HepG2 (cell line): ENCODE results near the gene SEMA3F. TPM values are rescaled to one million over a fixed set of nuclear protein-coding genes. Genes with fewer than 3 reads are reported as not detected.

Source experiments
- ATAC-seq: fragments of 200-7000 bp; cut with Tn5 transposase; 3 replicates; pipeline ENCODE4 v1.9.1; 2020; ENCODE audit warnings: mild to moderate bottlenecking, moderate library complexity
- BruUV-seq: library from RNA; stranded (reverse); fragments of 400-500 nt; replicated peaks from 2 replicates; lab custom pipeline; 2021; lab: Mats Ljungman, UMichigan
- CTCF ChIA-PET: fragments of 300-600 bp; formaldehyde crosslinking; extraction: SDS; loops from one replicate; lab custom pipeline; 2021; ENCODE audit warnings: low total read pairs, inconsistent platforms, low intra/inter-chr PET ratio; lab: Yijun Ruan, JAX
- POLR2A ChIA-PET: fragments of 350-600 bp; sonication (Branson Sonifier 250); formaldehyde crosslinking; loops from one replicate; lab custom pipeline; 2020; ENCODE audit warnings: antibody characterized with exemption, inconsistent platforms; lab: Yijun Ruan, JAX
- DNase-seq: peaks from one replicate; pipeline ENCODE4 v3.0.0-alpha.2; 2015; ENCODE audit warnings: low spot score
- FAIRE-seq: peaks from 3 replicates; lab custom pipeline; 2011; peaks lifted over from hg19 to GRCh38; lab: Jason Lieb, UNC
- H2AFZ ChIP-seq: one replicate; pipeline ENCODE4 v1.6.1; 2011; ENCODE audit warnings: low read length, inconsistent platforms
- H3K27ac ChIP-seq: fragments of 300-600 bp; 3 replicates; pipeline ENCODE4 v1.8.0; 2011; ENCODE audit warnings: mixed run types, mild to moderate bottlenecking, mixed read lengths, low read length, inconsistent platforms; ENCODE audit not compliant: insufficient read depth; ENCODE audit errors: extremely low read length
- H3K27me3 ChIP-seq, 2 experiments: fragments of 200-600 bp in 1 of 2; 2 replicates in 1 of 2; 3 replicates in 1 of 2; pipeline versions ENCODE4 v1.6.0 to v1.8.0; 2011; ENCODE audit warnings: low read length in 2 of 2, mild to moderate bottlenecking in 2 of 2, moderate library complexity in 2 of 2, inconsistent platforms in 1 of 2; ENCODE audit not compliant: insufficient read depth in 2 of 2, control insufficient read depth in 1 of 2
- H3K36me3 ChIP-seq, 2 experiments: fragments of 200-600 bp in 1 of 2; replicated peaks in 1 of 2; 2 replicates in 1 of 2; 3 replicates in 1 of 2; pipeline versions ENCODE4 v1.5.1 to v1.8.0; 2011; ENCODE audit warnings: low read length in 2 of 2, inconsistent platforms in 1 of 2; ENCODE audit not compliant: insufficient read depth in 2 of 2, control insufficient read depth in 1 of 2
- H3K4me1 ChIP-seq: 2 replicates; pipeline ENCODE4 v1.5.1; 2012; ENCODE audit warnings: low read length, inconsistent platforms; ENCODE audit not compliant: insufficient read depth
- H3K4me2 ChIP-seq: 2 replicates; pipeline ENCODE4 v1.6.0; 2011; ENCODE audit warnings: low read depth, low read length, inconsistent platforms
- H3K4me3 ChIP-seq, 3 experiments: fragments of 200-600 bp in 1 of 3; sonication (generic), shearing (Covaris generic) in 1 of 3; replicated peaks in 1 of 3; 2 replicates each; pipeline ENCODE4 v1.5.1; 2011 to 2016; ENCODE audit warnings: low read length in 3 of 3, inconsistent platforms in 2 of 3, low read depth in 2 of 3, mild to moderate bottlenecking in 2 of 3, control low read depth in 1 of 3, mixed read lengths in 1 of 3; ENCODE audit not compliant: insufficient read depth in 1 of 3
- H3K79me2 ChIP-seq: one replicate; pipeline ENCODE4 v1.6.1; 2011; ENCODE audit warnings: low read length, inconsistent platforms; ENCODE audit not compliant: insufficient read depth
- H3K9ac ChIP-seq: 2 replicates; pipeline ENCODE4 v1.6.0; 2011; ENCODE audit warnings: mild to moderate bottlenecking, low read depth, low read length, inconsistent platforms; ENCODE audit not compliant: insufficient read depth
- H3K9me3 ChIP-seq: 2 replicates; pipeline ENCODE4 v1.5.1; 2012; ENCODE audit warnings: mild to moderate bottlenecking, low read length
- H4K20me1 ChIP-seq: 2 replicates; pipeline ENCODE4 v1.6.0; 2011; ENCODE audit warnings: inconsistent platforms, mild to moderate bottlenecking, low read length, moderate library complexity; ENCODE audit not compliant: insufficient read depth
- AGO2 ChIP-seq: fragments of 200-400 bp; formaldehyde crosslinking; optimal IDR thresholded peaks from 2 replicates; pipeline ENCODE3; 2017; ENCODE audit warnings: mild to moderate bottlenecking, low read depth, low read length, moderate library complexity
- RAD21 ChIP-seq: fragments of 450-650 bp; formaldehyde crosslinking; IDR thresholded peaks from 2 replicates; pipeline ENCODE4 v1.5.0; 2020; ENCODE audit warnings: mild to moderate bottlenecking
- ZNF235 ChIP-seq: sonication (generic); formaldehyde crosslinking; IDR thresholded peaks from 2 replicates; pipeline ENCODE4 v1.8.1; 2023; ENCODE audit warnings: mild to moderate bottlenecking, missing genetic modification reagents, borderline replicate concordance
- WGBS: methylation state at CpG from one replicate; pipeline ENCODE4 v1.1.6; 2017; ENCODE audit warnings: low lambda C conversion rate; 5-methylcytosine and 5-hydroxymethylcytosine counted together
- in situ Hi-C: cut with HindIII; loops from 2 replicates; pipeline ENCODE4 v1.10.0; 2017; ENCODE audit warnings: low pct_unique_long_range_greater_than_20kb; ENCODE audit not compliant: extremely low pct_ligation_motif_present
- intact Hi-C: fragments of 100-400 bp; cut with micrococcal nuclease; formaldehyde crosslinking; loops from one replicate; pipeline ENCODE4 v1.10.0; 2022; ENCODE audit not compliant: unreplicated experiment
- polyA plus RNA-seq, 8 experiments: library from polyadenylated mRNA; depleted of rRNA in 3 of 8; stranded (reverse) in 7 of 8; unstranded in 1 of 8; fragments of >200 nt; fragmentation: Illumina TruSeq in 4 of 8; extraction: Trizol in 4 of 8; gene quantifications; 2 replicates each; pipeline versions ENCODE4 v1.2.1 to v1.2.3, GENCODE V29; 2011 to 2016; ENCODE audit warnings: low read depth in 4 of 8, missing spikeins in 1 of 8, mixed read lengths in 1 of 8; ENCODE audit not compliant: insufficient read depth in 1 of 8
- total RNA-seq, 5 experiments: library from RNA; depleted of rRNA; stranded (reverse); fragments of >200 nt; fragmentation: Illumina TruSeq; extraction: Trizol; gene quantifications; 2 replicates each; pipeline ENCODE4 v1.2.3, GENCODE V29; 2016; ENCODE audit warnings: low read depth in 1 of 5
- TF ChIP-seq, protein P1 (sequence below): sonication (generic); formaldehyde crosslinking; IDR thresholded peaks from 2 replicates; pipeline ENCODE4 v1.5.0; 2020; ENCODE audit warnings: mild to moderate bottlenecking, missing genetic modification reagents
- TF ChIP-seq, protein P2 (sequence below): sonication (generic); formaldehyde crosslinking; IDR thresholded peaks from 2 replicates; pipeline ENCODE4 v1.5.1; 2020; ENCODE audit warnings: mild to moderate bottlenecking, missing genetic modification reagents, moderate library complexity

The SEMA3F gene
- total and polyA plus RNA-seq, 2 of the 13 experiments (the other 11 are each of a cell fraction or from before 2014, with no cell fraction given): 7.6 to 17.2 TPM

DNA sequence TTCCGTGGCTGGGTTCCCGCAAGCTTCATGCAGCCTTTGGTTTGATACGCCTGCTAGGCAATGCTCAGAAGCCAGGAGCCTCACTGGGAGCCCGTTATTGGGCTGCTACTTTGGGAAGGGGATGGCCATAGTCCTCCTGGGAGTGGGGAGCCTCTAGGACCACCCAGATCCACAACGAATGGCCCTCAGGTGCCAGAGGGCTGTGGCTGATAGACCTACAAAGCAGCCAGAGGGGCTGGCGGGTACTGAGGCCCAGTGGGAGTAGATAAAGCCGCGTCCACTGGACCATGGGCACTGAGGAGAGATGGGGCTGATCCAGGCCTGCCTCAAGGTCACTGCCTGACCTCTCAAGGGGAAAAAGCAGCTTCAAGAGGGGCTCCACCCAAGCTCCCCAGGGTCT is 37.0 kb downstream of the SEMA3F start:
- Histone ChIP-seq H3K9me3 (no peaks in the 10 kb centered on the region), H4K20me1 (peaks cover 4% of the 10 kb centered on the region), H3K4me1 (peaks cover 50% of the 10 kb centered on the region), H3K27me3 (no peaks in the 10 kb centered on the region), H2AFZ (no peak overlapping the region), H3K4me2 (no peak overlapping the region), H3K27ac (no peak overlapping the region)
- ATAC-seq: no peak
- WGBS: 75% methylated on average over 4 of the region's 8 CpGs
- no peak for DNase-seq
- CTCF ChIA-PET: interaction anchor here (0.6 to 4.8 kb wide), 6 partner anchors 20 to 71 kb away, joined by 3 to 265 read pairs (median 8); no protein-coding TSS in a partner anchor
- POLR2A ChIA-PET: interaction anchor here (1.1 to 3.2 kb wide), 3 partner anchors 18 to 42 kb away, joined by 3 to 14 read pairs (median 6); no protein-coding TSS in a partner anchor
- no TSS peak for BruUV-seq
- TF ChIP-seq ZNF235 (CRISPR knock-in tag): no peak
- TF ChIP-seq AGO2: peak; percentile 33
- TF ChIP-seq, protein P1, sequence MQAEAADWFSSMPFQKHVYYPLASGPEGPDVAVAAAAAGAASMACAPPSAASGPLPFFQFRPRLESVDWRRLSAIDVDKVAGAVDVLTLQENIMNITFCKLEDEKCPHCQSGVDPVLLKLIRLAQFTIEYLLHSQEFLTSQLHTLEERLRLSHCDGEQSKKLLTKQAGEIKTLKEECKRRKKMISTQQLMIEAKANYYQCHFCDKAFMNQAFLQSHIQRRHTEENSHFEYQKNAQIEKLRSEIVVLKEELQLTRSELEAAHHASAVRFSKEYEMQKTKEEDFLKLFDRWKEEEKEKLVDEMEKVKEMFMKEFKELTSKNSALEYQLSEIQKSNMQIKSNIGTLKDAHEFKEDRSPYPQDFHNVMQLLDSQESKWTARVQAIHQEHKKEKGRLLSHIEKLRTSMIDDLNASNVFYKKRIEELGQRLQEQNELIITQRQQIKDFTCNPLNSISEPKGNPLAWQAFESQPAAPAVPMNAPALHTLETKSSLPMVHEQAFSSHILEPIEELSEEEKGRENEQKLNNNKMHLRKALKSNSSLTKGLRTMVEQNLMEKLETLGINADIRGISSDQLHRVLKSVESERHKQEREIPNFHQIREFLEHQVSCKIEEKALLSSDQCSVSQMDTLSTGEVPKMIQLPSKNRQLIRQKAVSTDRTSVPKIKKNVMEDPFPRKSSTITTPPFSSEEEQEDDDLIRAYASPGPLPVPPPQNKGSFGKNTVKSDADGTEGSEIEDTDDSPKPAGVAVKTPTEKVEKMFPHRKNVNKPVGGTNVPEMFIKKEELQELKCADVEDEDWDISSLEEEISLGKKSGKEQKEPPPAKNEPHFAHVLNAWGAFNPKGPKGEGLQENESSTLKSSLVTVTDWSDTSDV (CRISPR knock-in tag): 0 out of 2 replicates have a peak, but pooled peaks have one; percentile 54
- TF ChIP-seq, protein P2, sequence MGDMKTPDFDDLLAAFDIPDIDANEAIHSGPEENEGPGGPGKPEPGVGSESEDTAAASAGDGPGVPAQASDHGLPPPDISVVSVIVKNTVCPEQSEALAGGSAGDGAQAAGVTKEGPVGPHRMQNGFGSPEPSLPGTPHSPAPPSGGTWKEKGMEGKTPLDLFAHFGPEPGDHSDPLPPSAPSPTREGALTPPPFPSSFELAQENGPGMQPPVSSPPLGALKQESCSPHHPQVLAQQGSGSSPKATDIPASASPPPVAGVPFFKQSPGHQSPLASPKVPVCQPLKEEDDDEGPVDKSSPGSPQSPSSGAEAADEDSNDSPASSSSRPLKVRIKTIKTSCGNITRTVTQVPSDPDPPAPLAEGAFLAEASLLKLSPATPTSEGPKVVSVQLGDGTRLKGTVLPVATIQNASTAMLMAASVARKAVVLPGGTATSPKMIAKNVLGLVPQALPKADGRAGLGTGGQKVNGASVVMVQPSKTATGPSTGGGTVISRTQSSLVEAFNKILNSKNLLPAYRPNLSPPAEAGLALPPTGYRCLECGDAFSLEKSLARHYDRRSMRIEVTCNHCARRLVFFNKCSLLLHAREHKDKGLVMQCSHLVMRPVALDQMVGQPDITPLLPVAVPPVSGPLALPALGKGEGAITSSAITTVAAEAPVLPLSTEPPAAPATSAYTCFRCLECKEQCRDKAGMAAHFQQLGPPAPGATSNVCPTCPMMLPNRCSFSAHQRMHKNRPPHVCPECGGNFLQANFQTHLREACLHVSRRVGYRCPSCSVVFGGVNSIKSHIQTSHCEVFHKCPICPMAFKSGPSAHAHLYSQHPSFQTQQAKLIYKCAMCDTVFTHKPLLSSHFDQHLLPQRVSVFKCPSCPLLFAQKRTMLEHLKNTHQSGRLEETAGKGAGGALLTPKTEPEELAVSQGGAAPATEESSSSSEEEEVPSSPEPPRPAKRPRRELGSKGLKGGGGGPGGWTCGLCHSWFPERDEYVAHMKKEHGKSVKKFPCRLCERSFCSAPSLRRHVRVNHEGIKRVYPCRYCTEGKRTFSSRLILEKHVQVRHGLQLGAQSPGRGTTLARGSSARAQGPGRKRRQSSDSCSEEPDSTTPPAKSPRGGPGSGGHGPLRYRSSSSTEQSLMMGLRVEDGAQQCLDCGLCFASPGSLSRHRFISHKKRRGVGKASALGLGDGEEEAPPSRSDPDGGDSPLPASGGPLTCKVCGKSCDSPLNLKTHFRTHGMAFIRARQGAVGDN (CRISPR knock-in tag): 0 out of 2 replicates have a peak, but pooled peaks have one; percentile 1
- no peak for TF ChIP-seq RAD21 (CRISPR knock-in tag)
- TF ChIP-seq, all 625 proteins: peak for 3
- Histone ChIP-seq H3K9ac (no peak overlapping the region), H3K79me2 (no peaks in the 10 kb centered on the region), H3K4me3 (no peak overlapping the region), H3K36me3 (peaks cover 0 to 1% of the 10 kb centered on the region in 2 experiments; a peak in 1 of 5 replicates)
- in situ Hi-C loops (loop anchor here (5.0 to 10.0 kb wide), 2 partner anchors 35 to 83 kb away; partner anchors contain the start of gene LSMEM2), intact Hi-C loops (loop anchor here (1.0 to 5.0 kb wide), 2 partner anchors 34 to 80 kb away; no protein-coding TSS in a partner anchor)
- no peak for FAIRE-seq
